GM23248 (cell line): ENCODE results near the gene MRPL48. TPM values are rescaled to one million over a fixed set of nuclear protein-coding genes. Genes with fewer than 3 reads are reported as not detected.

Experiments
- DNase-seq: peaks from one replicate; pipeline ENCODE4 v3.0.0-alpha.2; 2015
- H2AFZ ChIP-seq: fragments of 200-600 bp; sonication (generic); 2 replicates; pipeline ENCODE4 v1.6.1; 2016; ENCODE audit warnings: antibody characterized with exemption
- H3F3A ChIP-seq: fragments of 200-600 bp; sonication (generic); 2 replicates; pipeline ENCODE4 v1.6.1; 2016; ENCODE audit warnings: mild to moderate bottlenecking, antibody characterized with exemption, mixed run types; ENCODE audit not compliant: insufficient read depth
- H3K27ac ChIP-seq: fragments of 200-600 bp; sonication (generic); 2 replicates; pipeline ENCODE4 v1.5.1; 2016; ENCODE audit warnings: mild to moderate bottlenecking
- H3K27me3 ChIP-seq: fragments of 200-600 bp; sonication (generic); replicated peaks from 2 replicates; pipeline ENCODE4 v1.6.1; 2016; ENCODE audit warnings: mild to moderate bottlenecking; ENCODE audit not compliant: insufficient read depth
- H3K36me3 ChIP-seq: fragments of 200-600 bp; sonication (generic); 2 replicates; pipeline ENCODE4 v1.6.1; 2016; ENCODE audit warnings: low read depth, mild to moderate bottlenecking
- H3K4me1 ChIP-seq: fragments of 200-600 bp; sonication (generic); 2 replicates; pipeline ENCODE4 v1.6.1; 2016; ENCODE audit warnings: mild to moderate bottlenecking; ENCODE audit not compliant: insufficient read depth
- H3K4me2 ChIP-seq: fragments of 200-600 bp; sonication (generic); one replicate; pipeline ENCODE4 v1.6.1; 2016; ENCODE audit warnings: mild to moderate bottlenecking; ENCODE audit not compliant: unreplicated experiment
- H3K4me3 ChIP-seq: fragments of 200-600 bp; sonication (generic); 2 replicates; pipeline ENCODE4 v1.5.1; 2016; ENCODE audit warnings: mild to moderate bottlenecking
- H3K79me2 ChIP-seq: fragments of 200-600 bp; sonication (generic); 2 replicates; pipeline ENCODE4 v1.6.1; 2016; ENCODE audit warnings: mild to moderate bottlenecking; ENCODE audit not compliant: insufficient read depth
- H3K9ac ChIP-seq: fragments of 200-600 bp; sonication (generic); 2 replicates; pipeline ENCODE4 v1.6.1; 2016; ENCODE audit warnings: mild to moderate bottlenecking
- H3K9me2 ChIP-seq: fragments of 200-600 bp; sonication (generic); 2 replicates; pipeline ENCODE4 v1.6.1; 2016; ENCODE audit warnings: mixed run types, mild to moderate bottlenecking, moderate library complexity; ENCODE audit not compliant: insufficient read depth
- H3K9me3 ChIP-seq: fragments of 200-600 bp; sonication (generic); one replicate; pipeline ENCODE4 v1.6.1; 2017; ENCODE audit warnings: low read depth
- H4K20me1 ChIP-seq: fragments of 200-600 bp; sonication (generic); 2 replicates; pipeline ENCODE4 v1.6.0; 2016; ENCODE audit not compliant: insufficient read depth
- EZH2 ChIP-seq: fragments of 200-600 bp; sonication (generic); IDR thresholded peaks from 2 replicates; pipeline ENCODE4 v1.6.1; 2018; ENCODE audit warnings: antibody characterized with exemption, mild to moderate bottlenecking; ENCODE audit not compliant: insufficient read depth, poor library complexity, severe bottlenecking
- EZH2phosphoT487 ChIP-seq: fragments of 200-600 bp; sonication (generic); IDR thresholded peaks from 2 replicates; pipeline ENCODE4 v1.6.1; 2018; ENCODE audit warnings: antibody characterized with exemption, moderate library complexity, mild to moderate bottlenecking, low read depth; ENCODE audit not compliant: insufficient read depth
- WGBS, 2 experiments: methylation state at CpG; one replicate each; pipeline ENCODE4 v1.1.6; 2015 to 2017; ENCODE audit warnings: low lambda C conversion rate in 2 of 2, low coverage in 1 of 2; ENCODE audit errors: missing lambda C conversion rate in 2 of 2; 5-methylcytosine and 5-hydroxymethylcytosine counted together
- in situ Hi-C: fragments of 300-500 bp; cut with MboI; formaldehyde crosslinking; loops from 2 replicates; pipeline ENCODE4 v1.15.0; 2020
- polyA plus RNA-seq: library from polyadenylated mRNA; unstranded; fragments of >200 nt; fragmentation: Nextera tagmentation; extraction: Ambion mirVana; gene quantifications from 2 replicates; pipeline ENCODE4 v1.2.1, GENCODE V29; 2016
- total RNA-seq: library from RNA; depleted of rRNA; stranded (reverse); fragments of >200 nt; shearing (Covaris generic); gene quantifications from 2 replicates; pipeline ENCODE4 v1.2.3, GENCODE V29; 2014

MRPL48 gene
- total and polyA plus RNA-seq, 2 experiments from 2014 or later = 21.4 to 40.1 TPM

GRCh38 chr11:73894725-73895335, 107.2 kb downstream of the MRPL48 start:
- in situ Hi-C loops = no loop called here
- Histone ChIP-seq H4K20me1 (no peaks in the 10 kb centered on the region), H3K9ac (no peak overlapping the region), H3K27ac (peak overlapping the region; percentile 36), H2AFZ (no peak overlapping the region), H3K27me3 (no peaks in the 10 kb centered on the region), H3K9me2 (no peaks in the 10 kb centered on the region), H3K79me2 (no peaks in the 10 kb centered on the region), H3K9me3 (no peaks in the 10 kb centered on the region), H3F3A (peaks cover 19% of the 10 kb centered on the region; the same call in 1 of the 2 replicates), H3K4me3 (no peak overlapping the region), H3K4me2 (peak overlapping the region; percentile 26), H3K36me3 (peaks cover 1% of the 10 kb centered on the region; the same call in 1 of the 2 replicates), H3K4me1 (peaks cover 18% of the 10 kb centered on the region)
- WGBS, 2 experiments = 60 to 61% methylated on average over 5 of the region's 5 CpGs
- DNase-seq = peak; percentile 76
- TF ChIP-seq EZH2 = no peak

GRCh38 chr11:73902303-73902702, 114.6 kb downstream of the MRPL48 start:
- in situ Hi-C loops = no loop called here
- WGBS, 2 experiments = 95 to 100% methylated on average over 1 of the region's 1 CpG
- TF ChIP-seq EZH2phosphoT487 = no peak
- TF ChIP-seq EZH2 = no peak

GRCh38 chr11:73907191-73907590, 119.5 kb downstream of the MRPL48 start:
- Histone ChIP-seq H3K4me1 (0 out of 2 replicates have a peak, but pooled peaks cover 5% of the 10 kb centered on the region), H3K4me2 (no peak overlapping the region), H3K79me2 (no peaks in the 10 kb centered on the region), H3K9ac (no peak overlapping the region), H2AFZ (no peak overlapping the region), H3K9me3 (no peaks in the 10 kb centered on the region), H3K36me3 (peaks cover 4% of the 10 kb centered on the region; the same call in 1 of the 2 replicates), H3K4me3 (no peak overlapping the region), H3F3A (no peaks in the 10 kb centered on the region), H3K9me2 (no peaks in the 10 kb centered on the region), H4K20me1 (no peaks in the 10 kb centered on the region), H3K27me3 (no peaks in the 10 kb centered on the region), H3K27ac (no peak overlapping the region)
- TF ChIP-seq EZH2 = no peak
- no peak for TF ChIP-seq EZH2phosphoT487
- peak; percentile 69 for DNase-seq
- in situ Hi-C loops = no loop called here
- WGBS, 2 experiments = 78 to 85% methylated on average over 4 of the region's 4 CpGs

More at GRCh38 chr11:73902303-73902702, 114.6 kb downstream of the MRPL48 start:
- Histone ChIP-seq H3K9me3 (no peaks in the 10 kb centered on the region), H2AFZ (no peak overlapping the region), H3K9ac (no peak overlapping the region), H3K27ac (no peak overlapping the region), H3K4me3 (no peak overlapping the region), H3K36me3 (peaks cover 11% of the 10 kb centered on the region; the same call in 1 of the 2 replicates), H3K27me3 (no peaks in the 10 kb centered on the region), H3K9me2 (no peaks in the 10 kb centered on the region), H4K20me1 (no peaks in the 10 kb centered on the region), H3F3A (no peaks in the 10 kb centered on the region), H3K79me2 (no peaks in the 10 kb centered on the region), H3K4me2 (no peak overlapping the region), H3K4me1 (0 out of 2 replicates have a peak, but pooled peaks cover 5% of the 10 kb centered on the region)
- no peak for DNase-seq

- 97 to 99% methylated on average over 2 of the region's 2 CpGs for WGBS, 2 experiments
- no peaks in the 10 kb centered on the region for H3K27me3 ChIP-seq
- no peak overlapping the region for H3K27ac ChIP-seq
- no peak overlapping the region for H3K4me3 ChIP-seq
- H3K9ac ChIP-seq = no peak overlapping the region
- no peak for TF ChIP-seq EZH2phosphoT487
- TF ChIP-seq EZH2 = no peak
- no peaks in the 10 kb centered on the region for H3K9me3 ChIP-seq
- peaks cover 9% of the 10 kb centered on the region; the same call in 1 of the 2 replicates for H3K36me3 ChIP-seq
- no peak overlapping the region for H2AFZ ChIP-seq
- H3F3A ChIP-seq = peaks cover 4% of the 10 kb centered on the region; the same call in 1 of the 2 replicates
- in situ Hi-C loops = no loop called here
- H4K20me1 ChIP-seq = no peaks in the 10 kb centered on the region
- 0 out of 2 replicates have a peak, but pooled peaks cover 1% of the 10 kb centered on the region for H3K4me1 ChIP-seq
- no peaks in the 10 kb centered on the region for H3K79me2 ChIP-seq
- no peak for DNase-seq
- H3K9me2 ChIP-seq = no peaks in the 10 kb centered on the region
- no peak overlapping the region for H3K4me2 ChIP-seq
Observed at GRCh38 chr11:73912026-73912425, 124.4 kb downstream of the MRPL48 start.

- no peak overlapping the region for H3K4me2 ChIP-seq
- no peak overlapping the region for H2AFZ ChIP-seq
- H3K9me3 ChIP-seq = no peaks in the 10 kb centered on the region
- H3F3A ChIP-seq = peaks cover 4% of the 10 kb centered on the region; the same call in 1 of the 2 replicates
- H3K4me3 ChIP-seq = no peak overlapping the region
- in situ Hi-C loops = no loop called here
- TF ChIP-seq EZH2phosphoT487 (no peak), EZH2 (no peak)
- DNase-seq = no peak
- H3K36me3 ChIP-seq = peaks cover 9% of the 10 kb centered on the region; the same call in 1 of the 2 replicates
- no peaks in the 10 kb centered on the region for H3K27me3 ChIP-seq
- no peaks in the 10 kb centered on the region for H3K4me1 ChIP-seq
- no peaks in the 10 kb centered on the region for H3K9me2 ChIP-seq
- no peaks in the 10 kb centered on the region for H4K20me1 ChIP-seq
- H3K79me2 ChIP-seq = no peaks in the 10 kb centered on the region
- no peak overlapping the region for H3K9ac ChIP-seq
- H3K27ac ChIP-seq = no peak overlapping the region
Observed at GRCh38 chr11:73913472-73913871, 125.8 kb downstream of the MRPL48 start.
